Esophagus muscularis mucosa (tissue), 4 donors: Measurements from ENCODE around the gene CDCA5. TPM values are rescaled to one million over a fixed set of nuclear protein-coding genes. Genes with fewer than 3 reads are reported as not detected.

ENCODE experiments used
- DNase-seq: peaks from one replicate; pipeline ENCODE4 v3.0.0-alpha.2; 2017; ENCODE audit errors: extremely low spot score
- H3K27ac ChIP-seq, 4 donors: fragments of 200-600 bp; sonication (generic); replicated peaks in 1 of 4; 1 replicate in 3 of 4; 2 replicates in 1 of 4; pipeline ENCODE4 v1.5.1; 2016 to 2019; ENCODE audit warnings: mild to moderate bottlenecking in 1 of 4
- H3K27me3 ChIP-seq, 4 donors: fragments of 200-600 bp; sonication (generic); one replicate each; pipeline versions ENCODE4 v1.5.1 to v1.6.0; 2016 to 2019
- H3K36me3 ChIP-seq, 4 donors: fragments of 200-600 bp; sonication (generic); one replicate each; pipeline ENCODE4 v1.5.1; 2016 to 2019
- H3K4me1 ChIP-seq, 4 donors: fragments of 200-600 bp; sonication (generic); one replicate each; pipeline ENCODE4 v1.5.1; 2016 to 2019
- H3K4me3 ChIP-seq, 4 donors: fragments of 200-600 bp; sonication (generic); 1 replicate in 2 of 4; 2 replicates in 2 of 4; pipeline ENCODE4 v1.5.1; 2016 to 2019; ENCODE audit warnings: mild to moderate bottlenecking in 4 of 4, moderate library complexity in 1 of 4
- H3K9me3 ChIP-seq, 4 donors: fragments of 200-600 bp; sonication (generic); 1 replicate in 3 of 4; 2 replicates in 1 of 4; pipeline ENCODE4 v1.5.1; 2016 to 2019
- EP300 ChIP-seq: sonication (generic); formaldehyde crosslinking; IDR thresholded peaks from one replicate; pipeline ENCODE4 v1.6.1; 2017; ENCODE audit warnings: antibody characterized with exemption
- POLR2A ChIP-seq: fragments of 450-650 bp; IDR thresholded peaks from one replicate; pipeline ENCODE4 v1.6.1; 2017; ENCODE audit warnings: antibody characterized with exemption, moderate library complexity, mild to moderate bottlenecking, low read depth
- POLR2AphosphoS5 ChIP-seq, 2 donors: sonication (generic); formaldehyde crosslinking; IDR thresholded peaks; one replicate each; pipeline ENCODE4 v1.6.1; 2017; ENCODE audit warnings: antibody characterized with exemption in 2 of 2
- WGBS: methylation state at CpG from one replicate; pipeline ENCODE4 v1.1.5; 2018; 5-methylcytosine and 5-hydroxymethylcytosine counted together
- intact Hi-C: fragments of 100-400 bp; cut with DNase I; formaldehyde crosslinking; loops from one replicate; pipeline ENCODE4 v1.15.1; 2023
- total RNA-seq, 4 donors: library from RNA; depleted of rRNA; stranded (reverse); fragments of >200 nt; gene quantifications; one replicate each; pipeline versions ENCODE4 v1.1.0 to v1.2.1, GENCODE V29; 2016
- TF ChIP-seq, protein P1 (sequence below), 3 experiments: fragments of 200-600 bp in 2 of 3; fragments of 450-650 bp in 1 of 3; sonication (generic) in 2 of 3; IDR thresholded peaks; one replicate each; pipeline ENCODE4 v1.5.1; 2017 to 2019; ENCODE audit warnings: antibody characterized with exemption in 3 of 3, mild to moderate bottlenecking in 2 of 3, moderate library complexity in 1 of 3

Gene CDCA5
- total RNA-seq, 4 donors from 2014 or later: 0.33 to 1.1 (median 0.38) TPM

DNA sequence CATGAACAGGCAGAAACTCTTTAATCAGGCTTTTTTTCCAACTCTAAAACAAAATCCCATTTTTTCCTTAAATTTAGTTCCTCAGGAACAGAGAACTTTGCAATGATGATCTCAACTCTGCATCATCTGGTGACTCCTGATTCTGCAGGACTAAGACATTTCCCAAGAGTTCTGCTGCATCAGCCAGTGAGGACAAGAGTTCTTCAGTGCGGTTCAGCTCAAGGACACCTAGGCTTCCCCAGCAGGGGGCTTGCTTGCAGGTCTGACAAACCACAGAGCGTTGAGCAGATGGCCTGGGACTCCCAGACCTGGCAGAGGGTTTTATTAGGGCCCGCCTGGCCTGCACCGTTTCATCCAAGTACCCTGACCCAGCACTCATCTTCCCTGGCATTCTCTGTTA lies 6.4 kb downstream of the CDCA5 start:
- WGBS: 100% methylated on average over 1 of the region's 4 CpGs
- Histone ChIP-seq H3K9me3 (no peaks in the 10 kb centered on the region), H3K27ac (no peak overlapping the region), H3K36me3 (no peaks in the 10 kb centered on the region), H3K27me3 (no peaks in the 10 kb centered on the region), H3K4me3 (no peak overlapping the region), H3K4me1 (no peaks in the 10 kb centered on the region)
- no peak for TF ChIP-seq POLR2AphosphoS5 (IDR thresholded peaks at IDR 0.05)
- no peak for TF ChIP-seq EP300
- TF ChIP-seq POLR2A: no peak
- TF ChIP-seq, protein P1, sequence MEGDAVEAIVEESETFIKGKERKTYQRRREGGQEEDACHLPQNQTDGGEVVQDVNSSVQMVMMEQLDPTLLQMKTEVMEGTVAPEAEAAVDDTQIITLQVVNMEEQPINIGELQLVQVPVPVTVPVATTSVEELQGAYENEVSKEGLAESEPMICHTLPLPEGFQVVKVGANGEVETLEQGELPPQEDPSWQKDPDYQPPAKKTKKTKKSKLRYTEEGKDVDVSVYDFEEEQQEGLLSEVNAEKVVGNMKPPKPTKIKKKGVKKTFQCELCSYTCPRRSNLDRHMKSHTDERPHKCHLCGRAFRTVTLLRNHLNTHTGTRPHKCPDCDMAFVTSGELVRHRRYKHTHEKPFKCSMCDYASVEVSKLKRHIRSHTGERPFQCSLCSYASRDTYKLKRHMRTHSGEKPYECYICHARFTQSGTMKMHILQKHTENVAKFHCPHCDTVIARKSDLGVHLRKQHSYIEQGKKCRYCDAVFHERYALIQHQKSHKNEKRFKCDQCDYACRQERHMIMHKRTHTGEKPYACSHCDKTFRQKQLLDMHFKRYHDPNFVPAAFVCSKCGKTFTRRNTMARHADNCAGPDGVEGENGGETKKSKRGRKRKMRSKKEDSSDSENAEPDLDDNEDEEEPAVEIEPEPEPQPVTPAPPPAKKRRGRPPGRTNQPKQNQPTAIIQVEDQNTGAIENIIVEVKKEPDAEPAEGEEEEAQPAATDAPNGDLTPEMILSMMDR (IDR thresholded peaks at IDR 0.05): no peak
- no peak for DNase-seq
- intact Hi-C loops: no loop called here

DNA sequence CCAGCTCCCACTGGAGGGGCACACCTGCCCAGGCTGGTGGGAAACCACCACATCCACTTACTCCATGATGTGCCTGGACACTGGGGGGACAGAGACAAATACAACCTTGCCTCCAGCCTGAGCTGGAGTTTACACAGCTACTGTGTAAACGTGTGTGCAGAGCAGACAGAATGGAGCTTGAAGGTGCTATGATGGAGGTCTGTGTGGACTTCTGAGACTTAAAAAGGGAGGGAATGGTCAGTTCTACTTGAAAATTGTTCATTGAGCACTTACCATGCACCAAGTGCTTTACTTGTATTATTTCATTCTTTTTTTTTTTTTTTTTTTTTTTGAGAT lies 11.2 kb downstream of the CDCA5 start:
- no peak overlapping the region for H3K27ac ChIP-seq
- H3K4me3 ChIP-seq: no peak overlapping the region
- WGBS: 50% methylated on average over 1 of the region's 1 CpG
- intact Hi-C loops: no loop called here
- H3K36me3 ChIP-seq: no peaks in the 10 kb centered on the region
- no peak for TF ChIP-seq POLR2A
- no peak for DNase-seq
- H3K4me1 ChIP-seq: no peaks in the 10 kb centered on the region
- no peaks in the 10 kb centered on the region for H3K27me3 ChIP-seq
- H3K9me3 ChIP-seq: no peaks in the 10 kb centered on the region

DNA sequence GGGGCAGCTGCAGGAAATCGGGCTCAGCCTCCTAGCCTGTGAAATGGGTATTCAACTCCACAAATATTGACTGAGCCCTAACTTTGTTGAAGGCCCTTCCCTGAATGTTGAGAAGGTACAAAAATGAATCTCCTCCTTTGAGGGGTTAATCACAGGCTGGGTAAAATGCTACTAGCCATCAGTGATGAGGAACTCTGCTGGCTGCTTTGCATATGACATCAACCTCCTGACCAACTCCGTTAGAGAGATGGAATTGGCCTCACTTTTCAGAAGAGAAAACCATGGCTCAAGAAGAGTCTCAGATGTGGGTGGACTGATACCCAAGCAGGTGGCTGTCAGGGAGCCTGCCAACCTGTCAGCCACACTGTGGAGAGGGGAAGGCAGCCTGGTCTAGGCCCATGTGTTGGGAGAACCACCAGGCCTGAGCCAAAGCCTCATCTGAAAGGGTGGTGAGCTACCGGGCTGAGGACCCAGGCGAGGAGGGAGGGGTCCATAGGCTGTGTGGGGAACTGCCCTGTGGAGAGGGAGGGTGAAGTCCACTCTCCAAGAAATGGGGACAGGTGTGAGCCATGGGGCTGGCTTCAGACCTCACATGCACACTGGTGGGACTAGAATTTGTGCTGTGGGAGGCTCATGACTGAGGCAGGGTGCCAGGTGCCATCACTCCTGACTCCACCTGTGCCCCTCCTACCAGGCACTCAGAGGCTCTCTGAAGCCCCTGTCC lies 11.8 kb downstream of the CDCA5 start:
- TF ChIP-seq POLR2AphosphoS5 (IDR thresholded peaks at IDR 0.05): no peak
- TF ChIP-seq EP300: no peak
- TF ChIP-seq, protein P1 (IDR thresholded peaks at IDR 0.05): no peak
- TF ChIP-seq POLR2A: no peak
- no peak for DNase-seq
- Histone ChIP-seq H3K36me3 (no peaks in the 10 kb centered on the region), H3K9me3 (no peaks in the 10 kb centered on the region), H3K27ac (no peak overlapping the region), H3K4me3 (no peak overlapping the region), H3K4me1 (no peaks in the 10 kb centered on the region), H3K27me3 (no peaks in the 10 kb centered on the region)
- WGBS: 71% methylated on average over 4 of the region's 4 CpGs
- intact Hi-C loops: no loop called here

DNA sequence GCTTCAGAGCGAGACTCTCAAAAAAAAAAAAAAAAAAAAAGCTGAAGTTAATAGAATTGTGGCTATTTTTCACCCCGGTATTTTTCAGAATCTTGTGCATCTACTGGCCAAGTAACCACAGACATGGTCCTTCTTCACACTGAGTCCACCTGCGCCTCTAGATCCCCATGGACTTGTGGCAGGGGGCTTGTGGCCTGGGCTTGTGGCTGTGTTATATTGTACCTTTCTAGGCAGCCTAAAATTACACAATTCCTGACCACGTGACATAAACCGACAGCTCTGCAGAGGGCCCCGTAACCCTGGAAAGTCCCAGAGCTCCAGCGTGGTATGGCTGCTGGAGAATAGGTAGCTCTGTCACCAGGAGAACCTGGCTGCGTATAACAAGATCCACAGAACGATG lies 14.6 kb downstream of the CDCA5 start:
- no peaks in the 10 kb centered on the region for H3K9me3 ChIP-seq
- H3K4me1 ChIP-seq: no peaks in the 10 kb centered on the region
- no peak overlapping the region for H3K4me3 ChIP-seq
- 76% methylated on average over 6 of the region's 9 CpGs for WGBS
- H3K27ac ChIP-seq: no peak overlapping the region
- intact Hi-C loops: loop anchor here (10.0 kb wide), 1 partner anchor 686 kb away; no protein-coding TSS in a partner anchor
- no peaks in the 10 kb centered on the region for H3K36me3 ChIP-seq
- TF ChIP-seq POLR2AphosphoS5 (IDR thresholded peaks at IDR 0.05): no peak
- TF ChIP-seq, protein P1 (IDR thresholded peaks at IDR 0.05): no peak
- TF ChIP-seq POLR2A: no peak
- no peak for TF ChIP-seq EP300
- DNase-seq: no peak
- no peaks in the 10 kb centered on the region for H3K27me3 ChIP-seq

DNA sequence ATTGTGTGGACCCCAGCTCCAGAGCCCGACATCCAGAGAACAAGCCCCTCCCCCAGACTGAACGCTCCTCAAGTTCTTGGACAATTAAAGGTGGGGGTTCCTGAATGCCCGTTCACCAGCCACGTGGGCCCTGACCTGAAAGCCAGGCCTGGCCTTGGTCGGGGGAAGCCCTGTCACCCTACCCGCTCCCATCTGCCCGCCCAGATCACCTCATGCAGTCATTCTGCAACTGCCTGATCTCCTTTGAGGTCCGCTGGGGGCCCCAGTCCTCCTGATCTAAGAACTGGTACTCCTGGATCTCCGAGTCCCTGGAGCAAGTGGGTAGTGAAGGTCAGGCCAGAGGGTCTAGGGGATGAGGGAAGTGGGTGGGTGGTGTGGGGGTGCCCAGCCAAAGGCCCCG lies 16.4 kb downstream of the CDCA5 start:
- WGBS: 73% methylated on average over 2 of the region's 10 CpGs

More for the DNA sequence above, 16.4 kb downstream of the CDCA5 start:
- Histone ChIP-seq H3K4me3 (no peak overlapping the region), H3K36me3 (no peaks in the 10 kb centered on the region), H3K27me3 (no peaks in the 10 kb centered on the region), H3K9me3 (no peaks in the 10 kb centered on the region), H3K4me1 (no peaks in the 10 kb centered on the region), H3K27ac (no peak overlapping the region)
- DNase-seq: no peak
- intact Hi-C loops: loop anchor here (10.0 kb wide), 1 partner anchor 687 kb away; no protein-coding TSS in a partner anchor
- TF ChIP-seq POLR2AphosphoS5 (IDR thresholded peaks at IDR 0.05) (no peak), EP300 (no peak), POLR2A (no peak)
- TF ChIP-seq, protein P1 (IDR thresholded peaks at IDR 0.05): no peak
